ENCODE measurements around the gene TYRP1.

The TYRP1 gene

GRCh38 chr9:12702160-12702758 lies 9.1 kb downstream of the TYRP1 start:
- TF ChIP-seq EZH2phosphoT487 (conservative IDR thresholded peaks at IDR 0.05; ENCODE audit: low read length): no peak
- TF ChIP-seq CTCF (IDR thresholded peaks at IDR 0.05; ENCODE audit: insufficient read depth, low read length, poor library complexity, severe bottlenecking): no peak
- no peaks in the 10 kb centered on the region for H3F3A ChIP-seq (ENCODE audit: insufficient read depth)
- H2AFZ ChIP-seq (ENCODE audit: low read depth, low read length, severe bottlenecking): no peak overlapping the region
- H3K9ac ChIP-seq (ENCODE audit: low read length): no peak overlapping the region
- no peak overlapping the region for H3K4me2 ChIP-seq (ENCODE audit: low read depth, low read length, poor library complexity, severe bottlenecking)
- H3K9me2 ChIP-seq (replicated peaks; ENCODE audit: insufficient read depth, low read length): no peaks in the 10 kb centered on the region
- no peaks in the 10 kb centered on the region for H3K27me3 ChIP-seq (ENCODE audit: low read length)
- no peak overlapping the region for H3K4me3 ChIP-seq (ENCODE audit: insufficient read depth, low read length, poor library complexity, severe bottlenecking)
- no peak overlapping the region for H3K27ac ChIP-seq (ENCODE audit: low read depth, low read length)
- H3K79me2 ChIP-seq (ENCODE audit: insufficient read depth, low read length): no peaks in the 10 kb centered on the region
- no peaks in the 10 kb centered on the region for H3K9me3 ChIP-seq (ENCODE audit: insufficient read depth, low read length)
- no peaks in the 10 kb centered on the region for H3K36me3 ChIP-seq (ENCODE audit: low read length)
- no peaks in the 10 kb centered on the region for H4K20me1 ChIP-seq (ENCODE audit: low read depth, low read length)

GRCh38 chr9:12703996-12704395 lies 10.8 kb downstream of the TYRP1 start:
- H3K9ac ChIP-seq (ENCODE audit: low read length): no peak overlapping the region
- H2AFZ ChIP-seq (ENCODE audit: low read depth, low read length, severe bottlenecking): no peak overlapping the region
- TF ChIP-seq CTCF (IDR thresholded peaks at IDR 0.05; ENCODE audit: insufficient read depth, low read length, poor library complexity, severe bottlenecking) (no peak), EZH2phosphoT487 (conservative IDR thresholded peaks at IDR 0.05; ENCODE audit: low read length) (no peak)
- H3K4me3 ChIP-seq (ENCODE audit: insufficient read depth, low read length, poor library complexity, severe bottlenecking): no peak overlapping the region
- H3K27me3 ChIP-seq (ENCODE audit: low read length): no peaks in the 10 kb centered on the region
- no peak overlapping the region for H3K27ac ChIP-seq (ENCODE audit: low read depth, low read length)
- H3K79me2 ChIP-seq (ENCODE audit: insufficient read depth, low read length): no peaks in the 10 kb centered on the region
- no peaks in the 10 kb centered on the region for H4K20me1 ChIP-seq (ENCODE audit: low read depth, low read length)
- no peaks in the 10 kb centered on the region for H3K9me3 ChIP-seq (ENCODE audit: insufficient read depth, low read length)
- H3F3A ChIP-seq (ENCODE audit: insufficient read depth): no peaks in the 10 kb centered on the region
- no peaks in the 10 kb centered on the region for H3K36me3 ChIP-seq (ENCODE audit: low read length)
- no peaks in the 10 kb centered on the region for H3K9me2 ChIP-seq (replicated peaks; ENCODE audit: insufficient read depth, low read length)
- H3K4me2 ChIP-seq (ENCODE audit: low read depth, low read length, poor library complexity, severe bottlenecking): no peak overlapping the region

DNA sequence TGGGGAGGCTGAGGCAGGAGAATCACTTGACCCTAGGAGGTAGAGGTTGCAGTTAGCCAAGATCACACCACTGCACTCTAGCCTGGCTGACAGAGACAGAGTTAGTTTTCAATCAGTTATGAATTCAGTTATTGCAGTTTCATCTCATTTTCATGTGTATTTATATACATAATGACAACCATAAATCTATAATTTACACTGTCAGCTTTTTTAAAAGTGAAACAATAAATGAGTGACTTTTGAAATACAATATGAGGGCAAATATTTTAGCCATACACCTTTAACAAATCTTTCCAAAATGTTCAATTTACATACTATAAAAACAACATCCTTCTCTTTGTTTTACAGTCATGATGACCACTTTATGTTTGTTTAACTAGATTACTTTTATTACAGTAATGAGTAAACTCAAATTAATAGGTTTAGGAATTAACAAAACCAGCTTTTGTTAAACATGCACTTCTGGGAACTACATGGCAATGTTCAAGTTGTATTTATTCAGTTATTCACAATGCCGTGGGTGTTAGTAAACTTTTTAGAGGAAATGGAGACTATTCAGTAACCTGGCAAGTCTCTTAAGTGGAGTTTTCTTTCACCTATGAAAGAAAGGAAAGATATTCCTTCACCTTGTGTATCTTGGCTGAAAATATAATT lies 12.7 kb downstream of the TYRP1 start:
- Histone ChIP-seq H3K4me3 (ENCODE audit: insufficient read depth, low read length, poor library complexity, severe bottlenecking) (no peak overlapping the region), H4K20me1 (ENCODE audit: low read depth, low read length) (no peaks in the 10 kb centered on the region), H3K79me2 (ENCODE audit: insufficient read depth, low read length) (no peaks in the 10 kb centered on the region), H3K9me3 (ENCODE audit: insufficient read depth, low read length) (no peaks in the 10 kb centered on the region), H3K36me3 (ENCODE audit: low read length) (no peaks in the 10 kb centered on the region), H3F3A (ENCODE audit: insufficient read depth) (no peaks in the 10 kb centered on the region), H3K4me2 (ENCODE audit: low read depth, low read length, poor library complexity, severe bottlenecking) (no peak overlapping the region), H3K27me3 (ENCODE audit: low read length) (no peaks in the 10 kb centered on the region), H2AFZ (ENCODE audit: low read depth, low read length, severe bottlenecking) (no peak overlapping the region), H3K9me2 (replicated peaks; ENCODE audit: insufficient read depth, low read length) (no peaks in the 10 kb centered on the region), H3K27ac (ENCODE audit: low read depth, low read length) (no peak overlapping the region), H3K9ac (ENCODE audit: low read length) (no peak overlapping the region)
- TF ChIP-seq CTCF (IDR thresholded peaks at IDR 0.05; ENCODE audit: insufficient read depth, low read length, poor library complexity, severe bottlenecking) (no peak), EZH2phosphoT487 (conservative IDR thresholded peaks at IDR 0.05; ENCODE audit: low read length) (no peak)

All from SU-DHL-6 (cell line).